GM12891 (cell line): ENCODE measurements around the gene MSRB1.

Experiments used
- POLR2AphosphoS5 ChIP-seq: IDR thresholded peaks from 2 replicates; pipeline ENCODE4 v1.6.1; 2011; ENCODE audit warnings: low read depth, low read length, control low read depth
- SPI1 ChIP-seq: IDR thresholded peaks from 2 replicates; pipeline ENCODE4 v1.6.1; 2011; ENCODE audit warnings: low read depth, low read length, control low read depth

- TF ChIP-seq POLR2AphosphoS5 (peak; percentile 98), SPI1 (no peak)
Observed at GRCh38 chr16:1960665-1961630, 17.9 kb upstream of the MSRB1 start.
